Vagina (tissue), 2 donors: Measurements from ENCODE around the gene TK1.

Experiments used
- CTCF ChIP-seq, 3 experiments: fragments of 450-650 bp in 2 of 3; fragments of 200-600 bp in 1 of 3; sonication (generic) in 1 of 3; IDR thresholded peaks; one replicate each; pipeline ENCODE4 v1.5.1; 2017 to 2019; ENCODE audit warnings: antibody characterized with exemption in 3 of 3, mild to moderate bottlenecking in 2 of 3, moderate library complexity in 2 of 3
- POLR2A ChIP-seq, 2 donors: fragments of 450-650 bp; IDR thresholded peaks; one replicate each; pipeline ENCODE4 v1.6.1; 2017; ENCODE audit warnings: antibody characterized with exemption in 2 of 2, mild to moderate bottlenecking in 2 of 2, moderate library complexity in 2 of 2
- POLR2AphosphoS5 ChIP-seq, 2 donors: sonication (generic); formaldehyde crosslinking; IDR thresholded peaks; one replicate each; pipeline ENCODE4 v1.9.0; 2017; ENCODE audit warnings: antibody characterized with exemption in 2 of 2, mild to moderate bottlenecking in 2 of 2, low read depth in 1 of 2; ENCODE audit not compliant: insufficient read depth in 1 of 2

DNA sequence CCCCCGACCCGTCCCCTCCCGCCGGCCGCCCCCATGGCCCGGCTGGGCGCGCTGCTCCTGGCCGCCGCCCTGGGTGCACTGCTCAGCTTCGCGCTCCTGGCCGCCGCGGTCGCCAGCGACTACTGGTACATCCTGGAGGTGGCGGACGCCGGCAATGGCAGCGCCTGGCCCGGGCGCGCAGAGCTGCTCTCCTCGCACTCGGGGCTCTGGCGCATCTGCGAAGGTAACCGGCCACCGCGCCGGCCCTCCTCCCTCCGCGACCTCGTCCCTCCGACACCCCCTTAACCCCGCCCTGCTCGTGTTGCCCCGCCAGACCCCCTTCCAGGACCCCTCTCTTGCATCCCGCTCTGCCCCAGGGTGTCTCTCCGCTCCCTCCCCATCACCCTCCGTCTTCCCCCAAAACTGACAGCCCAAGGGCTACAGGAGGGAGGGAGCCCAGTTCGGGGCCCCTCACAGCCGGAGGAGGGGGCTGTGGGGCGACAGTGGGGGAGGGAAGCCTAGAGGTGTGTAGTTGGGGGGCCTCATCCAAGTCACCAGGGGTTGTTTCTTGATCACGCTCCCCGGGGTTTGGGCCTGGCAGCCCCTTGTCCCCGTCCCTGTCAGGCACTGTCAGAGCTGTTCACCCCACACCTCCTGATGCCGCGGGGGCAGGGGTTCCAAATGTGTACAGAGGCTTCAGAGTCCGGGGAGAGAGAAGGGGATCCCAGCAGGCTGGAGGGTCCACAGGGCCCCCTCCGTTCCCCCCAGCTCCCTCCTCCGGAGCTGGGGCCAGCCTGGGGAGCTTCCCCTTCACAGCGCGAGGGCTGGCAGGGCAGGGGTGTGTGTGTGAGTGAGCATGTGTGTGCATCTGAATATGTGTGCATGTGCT is 45.4 kb upstream of the TK1 start:
- TF ChIP-seq POLR2A (IDR thresholded peaks at IDR 0.05) = no peak
- no peak for TF ChIP-seq CTCF (IDR thresholded peaks at IDR 0.05)
- TF ChIP-seq POLR2AphosphoS5 (IDR thresholded peaks at IDR 0.05; ENCODE audit: insufficient read depth in 1 of 2, low read depth in 1 of 2) = no peak
